Measurements from ENCODE around the gene TCF12.

- no peak for TF ChIP-seq POLR2A (IDR thresholded peaks at IDR 0.05)
- no peak for TF ChIP-seq CTCF (IDR thresholded peaks at IDR 0.05)
Observed at GRCh38 chr15:57316451-57316850, 398.0 kb downstream of the TCF12 start.

Measured in transverse colon (tissue), 3 donors.